Loucy (cell line): ENCODE measurements around the gene BCAS3.

Experiments
- H2AFZ ChIP-seq: fragments of 200-600 bp; sonication (generic); 2 replicates; pipeline ENCODE4 v1.6.0; 2016; ENCODE audit warnings: antibody characterized with exemption, mild to moderate bottlenecking, low read length, moderate library complexity
- H3F3A ChIP-seq: fragments of 200-600 bp; 2 replicates; pipeline ENCODE4 v1.6.0; 2016; ENCODE audit warnings: antibody characterized with exemption, low read depth, mild to moderate bottlenecking
- H3K27me3 ChIP-seq: fragments of 200-600 bp; sonication (generic); 2 replicates; pipeline ENCODE4 v1.6.1; 2014; ENCODE audit warnings: low read length, mild to moderate bottlenecking; ENCODE audit not compliant: insufficient read depth, poor library complexity, severe bottlenecking
- H3K36me3 ChIP-seq: fragments of 200-600 bp; sonication (generic); 2 replicates; pipeline ENCODE4 v1.6.1; 2016; ENCODE audit warnings: low read length; ENCODE audit not compliant: insufficient read depth
- H3K4me1 ChIP-seq: fragments of 200-600 bp; sonication (generic); 2 replicates; pipeline ENCODE4 v1.5.1; 2014; ENCODE audit warnings: low read length, mild to moderate bottlenecking; ENCODE audit not compliant: insufficient read depth, poor library complexity, severe bottlenecking
- H3K4me2 ChIP-seq: fragments of 200-600 bp; sonication (generic); 2 replicates; pipeline ENCODE4 v1.6.0; 2014; ENCODE audit warnings: antibody characterized with exemption, low read length, low read depth, mild to moderate bottlenecking; ENCODE audit not compliant: poor library complexity, severe bottlenecking
- H3K4me3 ChIP-seq: fragments of 200-600 bp; sonication (generic); 2 replicates; pipeline ENCODE4 v1.5.1; 2014; ENCODE audit warnings: low read length, mild to moderate bottlenecking, mixed read lengths; ENCODE audit not compliant: poor library complexity, severe bottlenecking
- H3K79me2 ChIP-seq: fragments of 200-600 bp; sonication (generic); 2 replicates; pipeline ENCODE4 v1.6.1; 2014; ENCODE audit warnings: low read length; ENCODE audit not compliant: insufficient read depth
- H3K9ac ChIP-seq: fragments of 200-600 bp; sonication (generic); 2 replicates; pipeline ENCODE4 v1.6.0; 2014; ENCODE audit warnings: mild to moderate bottlenecking, low read depth, low read length, moderate library complexity; ENCODE audit not compliant: poor library complexity, severe bottlenecking
- H3K9me2 ChIP-seq: fragments of 200-600 bp; sonication (generic); replicated peaks from 2 replicates; pipeline ENCODE4 v1.6.1; 2016; ENCODE audit warnings: low read depth, low read length, mixed read lengths
- H3K9me3 ChIP-seq: fragments of 200-600 bp; sonication (generic); 2 replicates; pipeline ENCODE4 v1.6.1; 2014; ENCODE audit warnings: mild to moderate bottlenecking, antibody characterized with exemption, low read length, low read depth; ENCODE audit not compliant: insufficient read depth
- H4K20me1 ChIP-seq: fragments of 200-600 bp; sonication (generic); 2 replicates; pipeline ENCODE4 v1.6.0; 2014; ENCODE audit warnings: antibody characterized with exemption, low read length, mild to moderate bottlenecking; ENCODE audit not compliant: insufficient read depth, poor library complexity, severe bottlenecking
- CTCF ChIP-seq: fragments of 200-600 bp; sonication (generic); conservative IDR thresholded peaks from 2 replicates; pipeline ENCODE4 v1.5.1; 2014; ENCODE audit warnings: mild to moderate bottlenecking, antibody characterized with exemption, low read length
- EZH2phosphoT487 ChIP-seq: fragments of 200-600 bp; IDR thresholded peaks from 2 replicates; pipeline ENCODE4 v1.6.1; 2018; ENCODE audit warnings: antibody characterized with exemption, mild to moderate bottlenecking, moderate library complexity, borderline replicate concordance

The BCAS3 gene

GRCh38 chr17:60712675-60713074 lies 35.0 kb downstream of the BCAS3 start:
- Histone ChIP-seq H3K36me3 (no peaks in the 10 kb centered on the region), H3K4me1 (no peaks in the 10 kb centered on the region), H3K9me2 (no peaks in the 10 kb centered on the region), H3K79me2 (no peaks in the 10 kb centered on the region), H3K4me2 (no peak overlapping the region), H3K9me3 (no peaks in the 10 kb centered on the region), H4K20me1 (no peaks in the 10 kb centered on the region), H3K9ac (no peak overlapping the region), H3F3A (no peaks in the 10 kb centered on the region), H3K4me3 (no peak overlapping the region), H2AFZ (no peak overlapping the region), H3K27me3 (no peaks in the 10 kb centered on the region)
- TF ChIP-seq CTCF (no peak), EZH2phosphoT487 (no peak)

GRCh38 chr17:60713608-60714007 lies 36.0 kb downstream of the BCAS3 start:
- H2AFZ ChIP-seq: no peak overlapping the region
- no peak overlapping the region for H3K9ac ChIP-seq
- H3K36me3 ChIP-seq: no peaks in the 10 kb centered on the region
- H3K4me2 ChIP-seq: no peak overlapping the region
- H3K79me2 ChIP-seq: no peaks in the 10 kb centered on the region
- no peaks in the 10 kb centered on the region for H3F3A ChIP-seq
- no peaks in the 10 kb centered on the region for H3K4me1 ChIP-seq
- H3K4me3 ChIP-seq: no peak overlapping the region
- H3K9me2 ChIP-seq: no peaks in the 10 kb centered on the region
- no peaks in the 10 kb centered on the region for H4K20me1 ChIP-seq
- no peak for TF ChIP-seq EZH2phosphoT487
- no peak for TF ChIP-seq CTCF
- H3K27me3 ChIP-seq: no peaks in the 10 kb centered on the region
- no peaks in the 10 kb centered on the region for H3K9me3 ChIP-seq

- no peaks in the 10 kb centered on the region for H3K36me3 ChIP-seq
- H3K79me2 ChIP-seq: no peaks in the 10 kb centered on the region
- no peaks in the 10 kb centered on the region for H3K27me3 ChIP-seq
- H3K4me1 ChIP-seq: no peaks in the 10 kb centered on the region
- no peak for TF ChIP-seq EZH2phosphoT487
- no peak for TF ChIP-seq CTCF
- no peak overlapping the region for H3K4me3 ChIP-seq
- H3F3A ChIP-seq: no peaks in the 10 kb centered on the region
- no peaks in the 10 kb centered on the region for H3K9me3 ChIP-seq
- H3K9ac ChIP-seq: no peak overlapping the region
- H3K4me2 ChIP-seq: no peak overlapping the region
- H3K9me2 ChIP-seq: no peaks in the 10 kb centered on the region
- no peaks in the 10 kb centered on the region for H4K20me1 ChIP-seq
- no peak overlapping the region for H2AFZ ChIP-seq
Observed at GRCh38 chr17:60716766-60717165, 39.1 kb downstream of the BCAS3 start.
